HL-60 (cell line): ENCODE results near the gene BOLA3.

ENCODE experiments used
- POLR2AphosphoS5 ChIP-seq: IDR thresholded peaks from 2 replicates; pipeline ENCODE4 v1.6.1; 2012; ENCODE audit warnings: low read depth
- TF ChIP-seq, protein P1 (sequence below): IDR thresholded peaks from one replicate; pipeline ENCODE4 v1.5.1; 2011; ENCODE audit warnings: low read length, control low read depth, inconsistent platforms; ENCODE audit not compliant: insufficient read depth

DNA sequence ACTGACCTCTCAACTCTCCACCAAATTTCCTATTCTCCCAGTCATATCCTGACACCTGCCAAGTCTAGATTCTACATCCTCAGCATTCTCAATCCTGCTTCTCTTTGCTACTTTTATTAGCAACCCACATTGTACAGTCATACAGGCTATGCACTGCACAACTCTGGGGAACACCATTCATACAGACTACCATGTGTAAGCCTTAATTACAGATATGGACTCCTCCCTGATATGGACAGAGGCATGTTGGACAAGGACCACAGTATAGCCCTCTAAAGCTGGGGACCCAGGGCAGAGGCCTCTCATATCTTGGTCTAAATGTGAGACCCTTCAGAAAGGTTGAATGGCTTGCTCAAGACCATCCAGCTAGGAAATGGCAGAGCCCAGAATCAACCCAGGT lies 36.3 kb downstream of the BOLA3 start:
- no peak for TF ChIP-seq POLR2AphosphoS5
- TF ChIP-seq, protein P1, sequence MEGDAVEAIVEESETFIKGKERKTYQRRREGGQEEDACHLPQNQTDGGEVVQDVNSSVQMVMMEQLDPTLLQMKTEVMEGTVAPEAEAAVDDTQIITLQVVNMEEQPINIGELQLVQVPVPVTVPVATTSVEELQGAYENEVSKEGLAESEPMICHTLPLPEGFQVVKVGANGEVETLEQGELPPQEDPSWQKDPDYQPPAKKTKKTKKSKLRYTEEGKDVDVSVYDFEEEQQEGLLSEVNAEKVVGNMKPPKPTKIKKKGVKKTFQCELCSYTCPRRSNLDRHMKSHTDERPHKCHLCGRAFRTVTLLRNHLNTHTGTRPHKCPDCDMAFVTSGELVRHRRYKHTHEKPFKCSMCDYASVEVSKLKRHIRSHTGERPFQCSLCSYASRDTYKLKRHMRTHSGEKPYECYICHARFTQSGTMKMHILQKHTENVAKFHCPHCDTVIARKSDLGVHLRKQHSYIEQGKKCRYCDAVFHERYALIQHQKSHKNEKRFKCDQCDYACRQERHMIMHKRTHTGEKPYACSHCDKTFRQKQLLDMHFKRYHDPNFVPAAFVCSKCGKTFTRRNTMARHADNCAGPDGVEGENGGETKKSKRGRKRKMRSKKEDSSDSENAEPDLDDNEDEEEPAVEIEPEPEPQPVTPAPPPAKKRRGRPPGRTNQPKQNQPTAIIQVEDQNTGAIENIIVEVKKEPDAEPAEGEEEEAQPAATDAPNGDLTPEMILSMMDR: no peak
